Measurements from ENCODE around the gene SLC31A2.
"Not testable (repeated sequence)": the region's sequence is repeated elsewhere in the genome, so short reads cannot be mapped to it uniquely, and the experiment has no call there.

SLC31A2 gene

DNA sequence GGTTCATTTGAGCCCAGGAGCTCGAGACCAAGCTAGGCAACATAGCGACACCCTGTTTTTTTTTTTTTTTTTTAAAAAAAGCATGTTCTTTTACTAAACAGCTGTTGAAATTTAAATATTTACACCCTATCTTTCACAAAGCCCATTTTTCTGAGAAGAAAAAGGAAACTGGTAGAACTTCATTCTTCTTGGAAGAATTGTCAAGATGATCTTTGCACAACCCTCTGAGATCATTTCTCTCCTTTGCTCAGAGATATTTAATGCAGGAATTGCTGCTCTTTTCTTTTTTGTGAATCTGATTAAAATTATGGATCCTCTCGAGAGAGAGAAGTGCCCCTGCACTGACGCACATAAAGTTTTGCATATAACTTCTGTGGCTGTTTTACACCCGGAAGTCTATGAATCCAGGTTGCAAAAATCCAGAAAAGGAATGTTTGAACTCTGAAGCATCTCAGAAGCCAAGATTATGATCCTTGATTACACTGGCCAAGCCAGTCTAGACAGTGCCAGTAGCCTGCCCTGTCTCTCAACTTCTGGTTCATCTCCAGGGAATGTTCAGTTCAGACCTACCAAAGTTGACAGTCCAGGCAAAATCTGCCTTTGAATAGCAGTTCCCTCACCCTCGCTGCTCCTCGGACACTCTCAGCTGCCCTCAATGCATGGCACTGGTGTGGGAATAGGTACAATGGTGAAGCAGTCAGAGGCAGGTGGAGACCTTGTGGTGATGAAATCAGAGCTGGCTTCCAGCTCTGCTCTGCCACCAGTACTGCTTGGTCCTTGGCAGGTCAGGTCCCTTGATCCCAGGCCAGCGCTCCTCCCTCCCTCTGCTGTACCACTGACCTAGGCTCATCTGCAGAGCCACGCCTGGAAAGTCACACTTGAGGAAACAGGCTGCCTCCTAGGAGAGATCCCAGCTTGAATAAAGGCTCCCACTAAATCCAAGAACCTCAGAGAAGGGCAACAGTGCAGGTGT lies 13.3 kb upstream of the SLC31A2 start:
- Histone ChIP-seq H3K27ac (ENCODE audit: low read depth in 2 of 2, low read length in 2 of 2) (no peak overlapping the region), H3K9ac (ENCODE audit: low read depth in 1 of 2, low read length in 2 of 2) (no peak overlapping the region), H3K36me3 (ENCODE audit: control insufficient read depth in 2 of 2, insufficient read depth in 2 of 2, low read length in 2 of 2) (no peaks in the 10 kb centered on the region), H3K4me1 (ENCODE audit: control insufficient read depth in 2 of 2, insufficient read depth in 2 of 2, low read length in 2 of 2) (no peaks in the 10 kb centered on the region), H3K9me3 (ENCODE audit: control insufficient read depth in 2 of 2, low read length in 2 of 2) (no peaks in the 10 kb centered on the region), H3K27me3 (ENCODE audit: control insufficient read depth in 2 of 2, insufficient read depth in 2 of 2, low read length in 2 of 2) (peaks cover 0 to 3% of the 10 kb centered on the region in 2 donors), H3K4me3 (ENCODE audit: low read length in 2 of 2) (no peak overlapping the region)

DNA sequence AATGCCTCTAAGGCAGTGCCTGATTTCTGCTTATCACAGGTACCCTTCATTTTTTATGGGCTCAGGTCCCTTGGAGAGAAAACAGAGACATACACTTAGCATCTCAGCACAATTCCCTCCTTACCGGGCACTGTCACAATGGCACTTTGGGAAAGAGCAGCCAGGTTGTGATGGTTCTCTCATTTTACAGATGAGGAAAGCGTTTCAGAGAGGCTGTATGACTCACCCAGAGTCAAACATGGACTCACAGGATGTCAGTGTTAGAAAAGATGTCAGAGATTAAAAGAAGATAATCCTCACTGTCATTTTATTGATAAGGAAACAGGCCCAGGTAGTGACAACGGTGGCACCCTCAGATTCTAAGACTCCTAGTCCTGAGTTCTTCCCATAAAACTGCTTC lies 12.0 kb upstream of the SLC31A2 start:
- no peak overlapping the region for H3K4me3 ChIP-seq (ENCODE audit: low read length in 2 of 2)
- H3K9ac ChIP-seq (ENCODE audit: low read depth in 1 of 2, low read length in 2 of 2), result no peak overlapping the region
- peaks cover 0 to 3% of the 10 kb centered on the region in 2 donors for H3K27me3 ChIP-seq (ENCODE audit: control insufficient read depth in 2 of 2, insufficient read depth in 2 of 2, low read length in 2 of 2)
- H3K36me3 ChIP-seq (ENCODE audit: control insufficient read depth in 2 of 2, insufficient read depth in 2 of 2, low read length in 2 of 2), result no peaks in the 10 kb centered on the region
- no peaks in the 10 kb centered on the region for H3K9me3 ChIP-seq (ENCODE audit: control insufficient read depth in 2 of 2, low read length in 2 of 2)
- H3K27ac ChIP-seq (ENCODE audit: low read depth in 2 of 2, low read length in 2 of 2), result no peak overlapping the region
- no peaks in the 10 kb centered on the region for H3K4me1 ChIP-seq (ENCODE audit: control insufficient read depth in 2 of 2, insufficient read depth in 2 of 2, low read length in 2 of 2)

DNA sequence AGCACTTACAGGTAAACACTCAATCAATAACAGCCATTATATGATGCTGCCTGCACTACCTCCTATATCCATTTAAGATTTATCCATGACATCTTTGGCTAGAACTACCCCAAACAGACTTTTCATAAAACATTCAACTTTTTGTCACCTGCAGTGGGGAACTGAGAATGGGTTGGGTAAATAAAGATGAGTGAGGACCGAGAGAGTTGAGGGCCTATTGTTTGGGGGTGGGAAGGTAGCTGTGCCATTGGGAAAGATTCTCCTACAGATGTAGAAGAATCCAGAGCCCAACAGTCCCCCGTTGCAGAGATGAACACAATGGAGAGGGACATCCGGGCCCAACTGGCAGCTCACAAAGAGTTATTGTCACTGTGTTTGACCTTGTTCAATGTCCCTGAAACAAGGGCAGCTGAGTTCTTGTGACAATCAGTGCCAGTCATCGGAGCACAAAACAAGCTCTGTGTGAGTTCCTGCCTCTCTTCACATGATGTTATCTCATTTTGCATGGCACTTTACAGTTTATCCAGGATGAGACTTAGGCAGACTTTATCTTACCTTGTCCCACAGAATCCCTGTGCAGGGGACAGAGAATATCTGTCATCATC lies 11.5 kb upstream of the SLC31A2 start:
- H3K27me3 ChIP-seq (ENCODE audit: control insufficient read depth in 2 of 2, insufficient read depth in 2 of 2, low read length in 2 of 2), result peaks cover 0 to 3% of the 10 kb centered on the region in 2 donors
- H3K9ac ChIP-seq (ENCODE audit: low read depth in 1 of 2, low read length in 2 of 2), result no peak overlapping the region
- no peak overlapping the region for H3K27ac ChIP-seq (ENCODE audit: low read depth in 2 of 2, low read length in 2 of 2)
- no peaks in the 10 kb centered on the region for H3K4me1 ChIP-seq (ENCODE audit: control insufficient read depth in 2 of 2, insufficient read depth in 2 of 2, low read length in 2 of 2)
- H3K4me3 ChIP-seq (ENCODE audit: low read length in 2 of 2), result no peak overlapping the region
- no peaks in the 10 kb centered on the region for H3K36me3 ChIP-seq (ENCODE audit: control insufficient read depth in 2 of 2, insufficient read depth in 2 of 2, low read length in 2 of 2)
- no peaks in the 10 kb centered on the region for H3K9me3 ChIP-seq (ENCODE audit: control insufficient read depth in 2 of 2, low read length in 2 of 2)

DNA sequence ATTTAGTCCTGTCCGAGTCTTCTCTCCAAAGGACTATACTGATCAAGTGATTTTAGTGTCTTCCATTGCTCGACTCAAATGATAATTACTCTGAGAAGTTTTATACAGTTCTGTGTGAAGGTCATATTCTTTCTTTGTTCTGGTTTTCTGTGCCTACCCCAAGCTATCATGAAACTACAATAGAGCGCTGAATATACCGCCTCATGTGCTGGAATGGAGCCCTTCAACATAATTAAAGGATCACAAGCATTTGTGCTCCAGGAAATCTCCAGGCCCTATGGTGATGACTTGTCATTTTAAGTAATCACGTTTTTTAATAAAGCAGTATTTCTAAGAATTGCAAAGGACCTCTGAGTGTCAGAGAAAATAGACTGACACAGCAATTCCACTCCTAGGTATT lies 10.9 kb upstream of the SLC31A2 start:
- Histone ChIP-seq H3K27me3 (ENCODE audit: control insufficient read depth in 2 of 2, insufficient read depth in 2 of 2, low read length in 2 of 2) (peaks cover 0 to 3% of the 10 kb centered on the region in 2 donors), H3K4me1 (ENCODE audit: control insufficient read depth in 2 of 2, insufficient read depth in 2 of 2, low read length in 2 of 2) (no peaks in the 10 kb centered on the region), H3K4me3 (ENCODE audit: low read length in 2 of 2) (no peak overlapping the region), H3K9ac (ENCODE audit: low read depth in 1 of 2, low read length in 2 of 2) (no peak overlapping the region), H3K9me3 (ENCODE audit: control insufficient read depth in 2 of 2, low read length in 2 of 2) (no peaks in the 10 kb centered on the region), H3K36me3 (ENCODE audit: control insufficient read depth in 2 of 2, insufficient read depth in 2 of 2, low read length in 2 of 2) (no peaks in the 10 kb centered on the region), H3K27ac (ENCODE audit: low read depth in 2 of 2, low read length in 2 of 2) (no peak overlapping the region)

DNA sequence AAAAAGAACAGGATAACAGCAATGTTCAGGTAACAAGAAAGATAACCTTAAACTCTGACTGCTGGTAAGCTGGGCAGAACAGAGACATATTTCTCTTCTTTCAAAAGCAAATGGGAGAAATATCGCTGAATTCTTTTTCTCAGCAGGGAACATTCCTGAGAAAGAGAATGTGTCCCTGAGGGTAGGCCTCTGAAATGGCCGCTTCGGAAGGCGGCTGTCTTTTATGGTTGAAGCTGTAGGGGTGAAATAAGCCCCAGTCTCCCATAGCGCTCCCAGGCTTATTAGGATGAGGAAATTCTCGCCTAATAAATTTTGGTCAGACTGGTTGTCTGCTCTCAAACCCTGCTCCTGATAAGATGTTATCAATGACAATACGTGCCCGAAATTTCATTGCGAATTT lies 9.9 kb upstream of the SLC31A2 start:
- H3K4me3 ChIP-seq (ENCODE audit: low read length in 2 of 2); H3K9me3 ChIP-seq (ENCODE audit: control insufficient read depth in 2 of 2, low read length in 2 of 2); H3K9ac ChIP-seq (ENCODE audit: low read depth in 1 of 2, low read length in 2 of 2); H3K4me1 ChIP-seq (ENCODE audit: control insufficient read depth in 2 of 2, insufficient read depth in 2 of 2, low read length in 2 of 2); H3K27ac ChIP-seq (ENCODE audit: low read depth in 2 of 2, low read length in 2 of 2); H3K27me3 ChIP-seq (ENCODE audit: control insufficient read depth in 2 of 2, insufficient read depth in 2 of 2, low read length in 2 of 2); H3K36me3 ChIP-seq (ENCODE audit: control insufficient read depth in 2 of 2, insufficient read depth in 2 of 2, low read length in 2 of 2): not testable (repeated sequence)

DNA sequence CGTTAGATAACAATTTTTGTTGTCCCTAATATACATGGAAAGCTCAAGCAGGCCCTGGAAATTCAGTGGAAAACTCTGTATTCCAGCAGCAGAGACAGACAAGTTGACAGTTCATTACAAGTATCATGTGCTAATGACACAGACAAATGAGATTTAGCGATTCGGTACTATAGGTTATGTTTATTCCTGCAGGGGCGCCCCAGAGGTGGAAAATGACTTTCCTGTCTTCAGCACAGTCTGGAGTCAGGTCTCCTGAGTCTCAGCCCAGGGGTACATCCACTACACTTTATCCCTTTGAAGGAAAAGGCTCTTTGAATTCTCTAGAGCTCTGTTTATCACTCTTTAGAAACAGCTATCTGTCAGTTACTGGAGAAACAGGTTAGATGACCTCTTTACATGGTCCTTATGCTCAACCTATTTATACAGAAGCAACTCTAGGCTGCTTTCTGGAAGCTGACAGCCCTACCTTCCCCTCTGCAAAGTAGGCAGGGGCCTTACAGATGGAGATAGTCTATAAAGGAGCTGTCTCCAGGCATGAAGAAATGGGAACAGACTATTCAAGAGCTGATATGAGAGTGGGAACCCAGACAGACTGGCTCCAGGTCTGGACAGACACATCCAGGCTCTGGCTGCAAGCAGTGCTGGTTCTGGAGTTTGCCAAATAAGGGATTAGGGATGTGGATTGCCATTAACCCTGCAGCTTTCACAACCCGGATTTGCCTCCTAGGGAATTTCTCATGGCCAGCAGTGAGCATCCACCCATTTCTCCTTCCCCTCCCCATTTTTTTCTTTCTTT lies 7.2 kb upstream of the SLC31A2 start:
- no peak overlapping the region for H3K27ac ChIP-seq (ENCODE audit: low read depth in 2 of 2, low read length in 2 of 2)
- H3K4me1 ChIP-seq (ENCODE audit: control insufficient read depth in 2 of 2, insufficient read depth in 2 of 2, low read length in 2 of 2), result no peaks in the 10 kb centered on the region
- H3K4me3 ChIP-seq (ENCODE audit: low read length in 2 of 2), result no peak overlapping the region
- H3K9me3 ChIP-seq (ENCODE audit: control insufficient read depth in 2 of 2, low read length in 2 of 2), result no peaks in the 10 kb centered on the region
- H3K36me3 ChIP-seq (ENCODE audit: control insufficient read depth in 2 of 2, insufficient read depth in 2 of 2, low read length in 2 of 2), result no peaks in the 10 kb centered on the region
- peaks cover 0 to 2% of the 10 kb centered on the region in 2 donors for H3K27me3 ChIP-seq (ENCODE audit: control insufficient read depth in 2 of 2, insufficient read depth in 2 of 2, low read length in 2 of 2)
- no peak overlapping the region for H3K9ac ChIP-seq (ENCODE audit: low read depth in 1 of 2, low read length in 2 of 2)

DNA sequence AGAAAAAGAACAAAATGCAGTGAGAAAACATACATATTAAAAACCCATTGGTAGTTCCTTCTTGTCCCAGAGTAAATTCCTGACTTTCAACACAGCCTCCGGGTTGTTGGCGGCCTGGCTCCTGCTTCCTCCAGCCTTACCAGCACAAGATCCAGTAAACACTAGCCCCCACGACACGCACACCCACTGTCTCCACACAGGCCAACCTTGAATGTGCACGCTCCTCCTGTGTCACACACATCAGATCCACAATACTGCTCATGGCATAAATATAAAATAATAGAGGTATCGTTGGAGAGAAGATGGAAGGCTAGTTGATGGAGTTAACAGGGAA lies 2.5 kb upstream of the SLC31A2 start:
- Histone ChIP-seq H3K9ac (ENCODE audit: low read depth in 1 of 2, low read length in 2 of 2) (no peak overlapping the region), H3K4me3 (ENCODE audit: low read length in 2 of 2) (no peak overlapping the region), H3K9me3 (ENCODE audit: control insufficient read depth in 2 of 2, low read length in 2 of 2) (no peaks in the 10 kb centered on the region), H3K4me1 (ENCODE audit: control insufficient read depth in 2 of 2, insufficient read depth in 2 of 2, low read length in 2 of 2) (peaks cover 3 to 7% of the 10 kb centered on the region in 2 donors), H3K36me3 (ENCODE audit: control insufficient read depth in 2 of 2, insufficient read depth in 2 of 2, low read length in 2 of 2) (no peaks in the 10 kb centered on the region), H3K27me3 (ENCODE audit: control insufficient read depth in 2 of 2, insufficient read depth in 2 of 2, low read length in 2 of 2) (peaks cover 0 to 2% of the 10 kb centered on the region in 2 donors), H3K27ac (ENCODE audit: low read depth in 2 of 2, low read length in 2 of 2) (no peak overlapping the region)

DNA sequence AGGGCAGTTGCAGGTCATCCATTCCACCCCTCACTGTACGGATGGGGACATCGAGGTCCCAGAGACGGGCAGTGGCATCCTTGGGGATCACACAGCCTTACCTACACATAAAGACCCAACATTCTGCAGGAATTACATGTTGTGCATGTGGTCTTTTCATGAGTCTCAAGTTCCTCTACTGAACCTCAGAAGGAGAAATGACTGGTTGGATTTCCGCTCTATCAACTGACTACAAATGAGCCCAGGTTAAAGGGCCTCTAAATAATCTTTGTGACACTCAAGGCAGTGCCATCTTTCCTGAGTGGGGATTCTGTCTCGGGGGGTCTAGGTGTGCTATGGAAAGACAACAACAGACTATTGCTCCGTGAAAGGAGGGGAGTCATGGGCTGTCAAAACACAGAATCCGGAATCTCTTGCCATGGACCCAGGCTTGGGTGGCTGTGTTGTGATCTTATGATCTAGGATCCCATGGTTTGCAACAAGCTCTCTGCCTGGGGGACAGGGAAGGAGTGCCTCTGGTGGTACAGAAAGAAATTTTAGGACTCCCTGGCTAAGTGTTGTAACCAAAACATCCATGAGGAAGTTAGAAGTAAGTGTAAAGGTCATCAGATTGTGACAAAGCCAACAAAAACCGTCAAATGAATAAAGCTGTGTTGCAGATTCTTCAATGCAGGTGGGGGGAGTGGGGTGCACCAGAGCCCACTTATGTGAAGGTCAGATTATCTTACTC lies 1.9 kb upstream of the SLC31A2 start:
- Histone ChIP-seq H3K36me3 (ENCODE audit: control insufficient read depth in 2 of 2, insufficient read depth in 2 of 2, low read length in 2 of 2) (no peaks in the 10 kb centered on the region), H3K4me3 (ENCODE audit: low read length in 2 of 2) (no peak overlapping the region), H3K9me3 (ENCODE audit: control insufficient read depth in 2 of 2, low read length in 2 of 2) (no peaks in the 10 kb centered on the region), H3K27ac (ENCODE audit: low read depth in 2 of 2, low read length in 2 of 2) (no peak overlapping the region), H3K27me3 (ENCODE audit: control insufficient read depth in 2 of 2, insufficient read depth in 2 of 2, low read length in 2 of 2) (peaks cover 0 to 2% of the 10 kb centered on the region in 2 donors), H3K4me1 (ENCODE audit: control insufficient read depth in 2 of 2, insufficient read depth in 2 of 2, low read length in 2 of 2) (peaks cover 3 to 7% of the 10 kb centered on the region in 2 donors), H3K9ac (ENCODE audit: low read depth in 1 of 2, low read length in 2 of 2) (no peak overlapping the region)

DNA sequence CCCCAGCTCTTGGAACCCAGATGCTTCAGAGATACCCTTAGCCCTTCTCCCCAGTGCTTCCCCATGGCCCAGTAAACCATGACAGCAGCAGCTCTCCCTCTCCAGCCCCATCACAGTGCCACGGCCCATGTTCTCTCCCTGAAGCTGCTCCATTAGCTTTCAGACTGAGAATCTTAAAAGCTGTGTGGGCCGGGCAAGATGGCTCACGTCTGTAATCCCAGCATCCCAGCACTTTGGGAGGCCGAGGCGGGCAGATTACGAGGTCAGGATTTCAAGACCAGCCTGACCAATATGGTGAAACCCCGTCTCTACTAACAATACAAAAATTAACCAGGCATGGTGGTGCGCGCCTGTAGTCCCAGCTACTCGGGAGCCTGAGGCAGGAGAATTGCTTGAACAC lies 1.2 kb upstream of the SLC31A2 start:
- not testable (repeated sequence) for H3K9ac ChIP-seq (ENCODE audit: low read depth in 1 of 2, low read length in 2 of 2); H3K4me3 ChIP-seq (ENCODE audit: low read length in 2 of 2); H3K27ac ChIP-seq (ENCODE audit: low read depth in 2 of 2, low read length in 2 of 2); H3K9me3 ChIP-seq (ENCODE audit: control insufficient read depth in 2 of 2, low read length in 2 of 2); H3K4me1 ChIP-seq (ENCODE audit: control insufficient read depth in 2 of 2, insufficient read depth in 2 of 2, low read length in 2 of 2); H3K36me3 ChIP-seq (ENCODE audit: control insufficient read depth in 2 of 2, insufficient read depth in 2 of 2, low read length in 2 of 2); H3K27me3 ChIP-seq (ENCODE audit: control insufficient read depth in 2 of 2, insufficient read depth in 2 of 2, low read length in 2 of 2)

Data from mucosa of rectum (tissue), 2 donors.